HepG2 (cell line): ENCODE measurements around the gene HYI. TPM values are rescaled to one million over a fixed set of nuclear protein-coding genes. Genes with fewer than 3 reads are reported as not detected.

Experiments
- ATAC-seq: fragments of 200-7000 bp; cut with Tn5 transposase; 3 replicates; pipeline ENCODE4 v1.9.1; 2020; ENCODE audit warnings: mild to moderate bottlenecking, moderate library complexity
- BruUV-seq: library from RNA; stranded (reverse); fragments of 400-500 nt; replicated peaks from 2 replicates; lab custom pipeline; 2021; lab: Mats Ljungman, UMichigan
- CTCF ChIA-PET: fragments of 300-600 bp; formaldehyde crosslinking; extraction: SDS; loops from one replicate; lab custom pipeline; 2021; ENCODE audit warnings: low total read pairs, inconsistent platforms, low intra/inter-chr PET ratio; lab: Yijun Ruan, JAX
- POLR2A ChIA-PET: fragments of 350-600 bp; sonication (Branson Sonifier 250); formaldehyde crosslinking; loops from one replicate; lab custom pipeline; 2020; ENCODE audit warnings: antibody characterized with exemption, inconsistent platforms; lab: Yijun Ruan, JAX
- DNase-seq: peaks from one replicate; pipeline ENCODE4 v3.0.0-alpha.2; 2015; ENCODE audit warnings: low spot score
- FAIRE-seq: peaks from 3 replicates; lab custom pipeline; 2011; peaks lifted over from hg19 to GRCh38; lab: Jason Lieb, UNC
- H2AFZ ChIP-seq: one replicate; pipeline ENCODE4 v1.6.1; 2011; ENCODE audit warnings: low read length, inconsistent platforms
- H3K27ac ChIP-seq: fragments of 300-600 bp; 3 replicates; pipeline ENCODE4 v1.8.0; 2011; ENCODE audit warnings: mixed run types, mild to moderate bottlenecking, mixed read lengths, low read length, inconsistent platforms; ENCODE audit not compliant: insufficient read depth; ENCODE audit errors: extremely low read length
- H3K27me3 ChIP-seq, 2 experiments: fragments of 200-600 bp in 1 of 2; 2 replicates in 1 of 2; 3 replicates in 1 of 2; pipeline versions ENCODE4 v1.6.0 to v1.8.0; 2011; ENCODE audit warnings: low read length in 2 of 2, mild to moderate bottlenecking in 2 of 2, moderate library complexity in 2 of 2, inconsistent platforms in 1 of 2; ENCODE audit not compliant: insufficient read depth in 2 of 2, control insufficient read depth in 1 of 2
- H3K36me3 ChIP-seq, 2 experiments: fragments of 200-600 bp in 1 of 2; replicated peaks in 1 of 2; 2 replicates in 1 of 2; 3 replicates in 1 of 2; pipeline versions ENCODE4 v1.5.1 to v1.8.0; 2011; ENCODE audit warnings: low read length in 2 of 2, inconsistent platforms in 1 of 2; ENCODE audit not compliant: insufficient read depth in 2 of 2, control insufficient read depth in 1 of 2
- H3K4me1 ChIP-seq: 2 replicates; pipeline ENCODE4 v1.5.1; 2012; ENCODE audit warnings: low read length, inconsistent platforms; ENCODE audit not compliant: insufficient read depth
- H3K4me2 ChIP-seq: 2 replicates; pipeline ENCODE4 v1.6.0; 2011; ENCODE audit warnings: low read depth, low read length, inconsistent platforms
- H3K4me3 ChIP-seq, 3 experiments: fragments of 200-600 bp in 1 of 3; sonication (generic), shearing (Covaris generic) in 1 of 3; replicated peaks in 1 of 3; 2 replicates each; pipeline ENCODE4 v1.5.1; 2011 to 2016; ENCODE audit warnings: low read length in 3 of 3, inconsistent platforms in 2 of 3, low read depth in 2 of 3, mild to moderate bottlenecking in 2 of 3, control low read depth in 1 of 3, mixed read lengths in 1 of 3; ENCODE audit not compliant: insufficient read depth in 1 of 3
- H3K79me2 ChIP-seq: one replicate; pipeline ENCODE4 v1.6.1; 2011; ENCODE audit warnings: low read length, inconsistent platforms; ENCODE audit not compliant: insufficient read depth
- H3K9ac ChIP-seq: 2 replicates; pipeline ENCODE4 v1.6.0; 2011; ENCODE audit warnings: mild to moderate bottlenecking, low read depth, low read length, inconsistent platforms; ENCODE audit not compliant: insufficient read depth
- H3K9me3 ChIP-seq: 2 replicates; pipeline ENCODE4 v1.5.1; 2012; ENCODE audit warnings: mild to moderate bottlenecking, low read length
- H4K20me1 ChIP-seq: 2 replicates; pipeline ENCODE4 v1.6.0; 2011; ENCODE audit warnings: inconsistent platforms, mild to moderate bottlenecking, low read length, moderate library complexity; ENCODE audit not compliant: insufficient read depth
- BORCS8-MEF2B ChIP-seq: sonication (generic); formaldehyde crosslinking; IDR thresholded peaks from 2 replicates; pipeline ENCODE4 v1.8.0; 2022; ENCODE audit warnings: mild to moderate bottlenecking, missing genetic modification reagents
- CBFB ChIP-seq: sonication (generic); formaldehyde crosslinking; IDR thresholded peaks from 2 replicates; pipeline ENCODE4 v1.4.0; 2020; ENCODE audit warnings: missing genetic modification reagents
- FOXC1 ChIP-seq: sonication (generic); formaldehyde crosslinking; IDR thresholded peaks from 2 replicates; pipeline ENCODE4 v1.8.0; 2022; ENCODE audit warnings: mild to moderate bottlenecking, missing genetic modification reagents, borderline replicate concordance
- KLF16 ChIP-seq, 2 experiments: sonication (generic) in 1 of 2; formaldehyde crosslinking in 1 of 2; IDR thresholded peaks; 2 replicates each; pipeline versions ENCODE4 v1.6.1 to v1.8.0; 2016 to 2023; ENCODE audit warnings: missing genetic modification reagents in 2 of 2, missing compliant biosample characterization in 1 of 2
- NR3C1 ChIP-seq: sonication (generic); formaldehyde crosslinking; IDR thresholded peaks from 2 replicates; pipeline ENCODE4 v1.4.0; 2020; ENCODE audit warnings: missing genetic modification reagents
- PHF21A ChIP-seq: sonication (generic); formaldehyde crosslinking; IDR thresholded peaks from 2 replicates; pipeline ENCODE4 v1.5.0; 2020; ENCODE audit warnings: mild to moderate bottlenecking, missing genetic modification reagents
- PRMT3 ChIP-seq: sonication (generic); formaldehyde crosslinking; IDR thresholded peaks from 2 replicates; pipeline ENCODE4 v1.8.1; 2022; ENCODE audit warnings: low read depth, mild to moderate bottlenecking, moderate library complexity, missing genetic modification reagents, borderline replicate concordance
- PRPF4 ChIP-seq: fragments of 200-400 bp; formaldehyde crosslinking; IDR thresholded peaks from 2 replicates; pipeline ENCODE4 v1.6.1; 2016; ENCODE audit warnings: low read length, low read depth; ENCODE audit not compliant: poor library complexity, severe bottlenecking
- RFXANK ChIP-seq: IDR thresholded peaks from 2 replicates; pipeline ENCODE4 v1.6.1; 2016
- SMYD3 ChIP-seq: sonication (generic); formaldehyde crosslinking; IDR thresholded peaks from 2 replicates; pipeline ENCODE4 v1.8.1; 2023; ENCODE audit warnings: mild to moderate bottlenecking, missing genetic modification reagents
- ZFP37 ChIP-seq: sonication (generic); formaldehyde crosslinking; IDR thresholded peaks from 2 replicates; pipeline ENCODE4 v1.4.0; 2020; ENCODE audit warnings: missing genetic modification reagents, borderline replicate concordance
- ZFP41 ChIP-seq: sonication (generic); formaldehyde crosslinking; IDR thresholded peaks from 2 replicates; pipeline ENCODE4 v1.4.0; 2020; ENCODE audit warnings: mild to moderate bottlenecking, missing genetic modification reagents, borderline replicate concordance
- ZMYM3 ChIP-seq: sonication (generic); formaldehyde crosslinking; IDR thresholded peaks from 2 replicates; pipeline ENCODE4 v1.5.1; 2020; ENCODE audit warnings: mild to moderate bottlenecking, missing genetic modification reagents
- ZNF3 ChIP-seq: IDR thresholded peaks from 2 replicates; pipeline ENCODE4 v1.7.0; 2017; ENCODE audit warnings: inconsistent platforms
- ZNF446 ChIP-seq: sonication (generic); formaldehyde crosslinking; IDR thresholded peaks from 2 replicates; pipeline ENCODE4 v1.5.0; 2020; ENCODE audit warnings: mild to moderate bottlenecking, missing genetic modification reagents
- ZNF775 ChIP-seq: sonication (generic); formaldehyde crosslinking; IDR thresholded peaks from 2 replicates; pipeline ENCODE4 v1.4.0; 2020; ENCODE audit warnings: missing genetic modification reagents, mild to moderate bottlenecking, moderate library complexity, borderline replicate concordance
- ZSCAN22 ChIP-seq: sonication (generic); formaldehyde crosslinking; IDR thresholded peaks from 2 replicates; pipeline ENCODE4 v1.4.0; 2020; ENCODE audit warnings: mild to moderate bottlenecking, missing genetic modification reagents
- ZSCAN29 ChIP-seq: sonication (generic); formaldehyde crosslinking; conservative IDR thresholded peaks from 2 replicates; pipeline ENCODE4 v1.4.0; 2020; ENCODE audit warnings: mild to moderate bottlenecking, missing genetic modification reagents
- WGBS: methylation state at CpG from one replicate; pipeline ENCODE4 v1.1.6; 2017; ENCODE audit warnings: low lambda C conversion rate; 5-methylcytosine and 5-hydroxymethylcytosine counted together
- in situ Hi-C: cut with HindIII; loops from 2 replicates; pipeline ENCODE4 v1.10.0; 2017; ENCODE audit warnings: low pct_unique_long_range_greater_than_20kb; ENCODE audit not compliant: extremely low pct_ligation_motif_present
- intact Hi-C: fragments of 100-400 bp; cut with micrococcal nuclease; formaldehyde crosslinking; loops from one replicate; pipeline ENCODE4 v1.10.0; 2022; ENCODE audit not compliant: unreplicated experiment
- polyA plus RNA-seq, 8 experiments: library from polyadenylated mRNA; depleted of rRNA in 3 of 8; stranded (reverse) in 7 of 8; unstranded in 1 of 8; fragments of >200 nt; fragmentation: Illumina TruSeq in 4 of 8; extraction: Trizol in 4 of 8; gene quantifications; 2 replicates each; pipeline versions ENCODE4 v1.2.1 to v1.2.3, GENCODE V29; 2011 to 2016; ENCODE audit warnings: low read depth in 4 of 8, missing spikeins in 1 of 8, mixed read lengths in 1 of 8; ENCODE audit not compliant: insufficient read depth in 1 of 8
- total RNA-seq, 5 experiments: library from RNA; depleted of rRNA; stranded (reverse); fragments of >200 nt; fragmentation: Illumina TruSeq; extraction: Trizol; gene quantifications; 2 replicates each; pipeline ENCODE4 v1.2.3, GENCODE V29; 2016; ENCODE audit warnings: low read depth in 1 of 5
- TF ChIP-seq, protein P1 (sequence below): sonication (generic); formaldehyde crosslinking; IDR thresholded peaks from 2 replicates; pipeline ENCODE4 v1.5.1; 2020; ENCODE audit warnings: missing genetic modification reagents, mild to moderate bottlenecking, borderline replicate concordance

HYI gene
- total and polyA plus RNA-seq, 2 of the 13 experiments (the other 11 are each of a cell fraction or from before 2014, with no cell fraction given), result not detected

DNA sequence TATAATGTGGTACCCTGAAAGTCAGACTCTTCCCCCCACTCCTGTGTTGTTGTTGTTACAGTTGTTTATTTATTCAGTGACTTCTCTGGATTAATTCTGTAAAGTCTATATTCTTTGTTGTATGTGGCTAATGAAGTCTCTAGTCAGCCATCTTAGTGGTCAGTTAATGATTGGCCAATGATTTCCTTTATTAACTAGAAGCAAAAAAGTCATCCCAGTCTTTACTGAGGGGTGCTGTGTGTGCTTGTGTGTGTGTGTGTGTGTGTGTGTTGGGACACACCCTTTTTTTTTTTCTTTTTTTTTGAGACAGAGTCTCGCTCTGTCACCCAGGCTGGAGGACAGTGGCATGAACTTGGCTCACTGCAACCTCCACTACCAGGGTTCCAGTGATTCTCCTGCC, 37.3 kb upstream of the HYI start:
- Histone ChIP-seq H3K27ac (no peak overlapping the region), H3K9me3 (peaks cover 8% of the 10 kb centered on the region; the same call in 1 of the 2 replicates), H3K9ac (no peak overlapping the region), H2AFZ (no peak overlapping the region), H3K4me2 (no peak overlapping the region), H3K27me3 (no peaks in the 10 kb centered on the region), H3K36me3 (no peaks in the 10 kb centered on the region), H4K20me1 (no peaks in the 10 kb centered on the region), H3K4me3 (no peak overlapping the region), H3K79me2 (no peaks in the 10 kb centered on the region), H3K4me1 (peaks cover 20% of the 10 kb centered on the region)
- intact Hi-C loops, result no loop called here
- POLR2A ChIA-PET, result no interaction called here
- no TSS peak for BruUV-seq
- DNase-seq, result no peak
- in situ Hi-C loops, result no loop called here
- no peak for TF ChIP-seq ZFP37 (CRISPR knock-in tag)
- TF ChIP-seq ZNF775, result no peak
- TF ChIP-seq BORCS8-MEF2B (CRISPR knock-in tag), result no peak
- no peak for TF ChIP-seq ZFP41 (CRISPR knock-in tag)
- no peak for TF ChIP-seq NR3C1 (CRISPR knock-in tag)
- no peak for TF ChIP-seq FOXC1 (CRISPR knock-in tag)
- no peak for TF ChIP-seq SMYD3 (CRISPR knock-in tag)
- TF ChIP-seq PRMT3, result no peak
- TF ChIP-seq, protein P1, sequence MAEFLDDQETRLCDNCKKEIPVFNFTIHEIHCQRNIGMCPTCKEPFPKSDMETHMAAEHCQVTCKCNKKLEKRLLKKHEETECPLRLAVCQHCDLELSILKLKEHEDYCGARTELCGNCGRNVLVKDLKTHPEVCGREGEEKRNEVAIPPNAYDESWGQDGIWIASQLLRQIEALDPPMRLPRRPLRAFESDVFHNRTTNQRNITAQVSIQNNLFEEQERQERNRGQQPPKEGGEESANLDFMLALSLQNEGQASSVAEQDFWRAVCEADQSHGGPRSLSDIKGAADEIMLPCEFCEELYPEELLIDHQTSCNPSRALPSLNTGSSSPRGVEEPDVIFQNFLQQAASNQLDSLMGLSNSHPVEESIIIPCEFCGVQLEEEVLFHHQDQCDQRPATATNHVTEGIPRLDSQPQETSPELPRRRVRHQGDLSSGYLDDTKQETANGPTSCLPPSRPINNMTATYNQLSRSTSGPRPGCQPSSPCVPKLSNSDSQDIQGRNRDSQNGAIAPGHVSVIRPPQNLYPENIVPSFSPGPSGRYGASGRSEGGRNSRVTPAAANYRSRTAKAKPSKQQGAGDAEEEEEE (CRISPR knock-in tag), result no peak
- no peak for TF ChIP-seq ZNF446 (CRISPR knock-in tag)
- no peak for TF ChIP-seq ZSCAN22 (CRISPR knock-in tag)
- TF ChIP-seq KLF16 (CRISPR knock-in tag; IDR thresholded peaks at IDR 0.05), result no peak
- TF ChIP-seq ZSCAN29 (CRISPR knock-in tag), result no peak
- TF ChIP-seq PHF21A (CRISPR knock-in tag), result no peak
- TF ChIP-seq PRPF4, result no peak
- no peak for TF ChIP-seq ZMYM3 (CRISPR knock-in tag)
- TF ChIP-seq RFXANK (CRISPR knock-in tag), result no peak
- TF ChIP-seq CBFB (CRISPR knock-in tag), result no peak
- no peak for TF ChIP-seq ZNF3 (CRISPR knock-in tag)
- CTCF ChIA-PET, result no interaction called here
- FAIRE-seq, result no peak
- WGBS, result 67% methylated on average over 1 of the region's 1 CpG
- no peak for ATAC-seq
